ENCODE data around the gene AADACL4. TPM values are rescaled to one million over a fixed set of nuclear protein-coding genes. Genes with fewer than 3 reads are reported as not detected.

AADACL4 gene
- total RNA-seq, 5 donors from 2014 or later (not counting 1 experiment from before 2014, with no cell fraction given) = not detected

DNA sequence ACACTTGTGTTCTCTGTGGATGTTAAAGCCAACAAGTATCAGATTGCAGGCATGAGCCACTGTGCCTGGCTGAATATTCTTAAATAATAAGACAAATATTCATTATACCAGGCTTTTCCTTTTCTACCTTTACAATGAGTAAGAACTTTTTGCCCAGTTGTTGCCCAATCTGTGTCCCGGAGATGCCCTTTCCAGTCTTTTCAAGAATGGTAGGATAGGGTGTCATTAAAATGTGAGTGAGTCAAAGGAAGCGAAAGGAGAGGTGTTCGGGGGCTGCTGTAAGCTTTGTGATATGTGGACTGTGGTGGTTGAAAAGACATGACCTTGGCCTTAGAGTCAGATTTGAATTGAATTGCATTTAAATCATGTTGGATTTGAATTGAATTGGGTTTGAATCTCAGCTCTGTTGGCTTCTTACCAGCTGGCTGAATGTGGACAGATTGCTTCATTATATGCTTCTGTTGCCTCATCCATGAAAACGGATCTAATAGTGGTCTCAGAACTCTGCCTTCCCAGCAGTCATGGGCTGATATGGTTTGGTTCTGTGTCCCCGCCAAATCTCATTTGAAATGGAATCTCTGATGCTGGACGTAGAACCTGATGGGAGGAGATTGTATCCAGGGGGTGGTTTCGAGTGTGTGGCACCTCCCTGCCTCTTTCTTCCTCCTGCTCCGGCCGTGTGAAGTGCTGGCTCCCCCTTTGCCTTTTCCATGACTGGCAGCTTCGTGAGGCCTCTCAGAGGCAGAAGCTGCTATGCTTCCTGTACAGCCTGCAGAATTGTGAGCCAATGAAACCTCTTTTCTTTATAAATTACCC, 49.3 kb downstream of the AADACL4 start:
- H3K27ac Mint-ChIP-seq = no peak overlapping the region
- Histone ChIP-seq H3K27ac (ENCODE audit: low read length) (no peak overlapping the region), H3K4me1 (ENCODE audit: control insufficient read depth in 1 of 2, extremely low read depth in 1 of 2, insufficient read depth in 2 of 2, low read length in 2 of 2) (no peaks in the 10 kb centered on the region), H3K36me3 (ENCODE audit: control insufficient read depth in 2 of 2, extremely low read depth in 1 of 2, insufficient read depth in 1 of 2, low read length in 1 of 2) (no peaks in the 10 kb centered on the region), H3K27me3 (replicated peaks in 1 of 2; ENCODE audit: control insufficient read depth in 2 of 2, extremely low read depth in 1 of 2, insufficient read depth in 2 of 2, low read length in 1 of 2) (peaks cover 0 to 7% of the 10 kb centered on the region in 2 experiments), H3K9me3 (no peaks in the 10 kb centered on the region), H3K4me3 (ENCODE audit: control insufficient read depth in 1 of 2, extremely low read depth in 1 of 2, low read length in 1 of 2) (no peak overlapping the region)
- H3K27me3 Mint-ChIP-seq = peaks cover 1 to 21% of the 10 kb centered on the region in 2 donors
- H3K4me1 Mint-ChIP-seq = no peaks in the 10 kb centered on the region
- CTCF ChIA-PET = no interaction called here
- WGBS (ENCODE audit: insufficient coverage) = 66% methylated on average over 9 of the region's 10 CpGs
- no peak for ATAC-seq (replicated peaks in 1 of 4)
- no peaks in the 10 kb centered on the region for H3K9me3 Mint-ChIP-seq
- POLR2A ChIA-PET = no interaction called here
- H3K36me3 Mint-ChIP-seq = no peaks in the 10 kb centered on the region
- no peak overlapping the region for H3K4me3 Mint-ChIP-seq
- DNase-seq = no peak

DNA sequence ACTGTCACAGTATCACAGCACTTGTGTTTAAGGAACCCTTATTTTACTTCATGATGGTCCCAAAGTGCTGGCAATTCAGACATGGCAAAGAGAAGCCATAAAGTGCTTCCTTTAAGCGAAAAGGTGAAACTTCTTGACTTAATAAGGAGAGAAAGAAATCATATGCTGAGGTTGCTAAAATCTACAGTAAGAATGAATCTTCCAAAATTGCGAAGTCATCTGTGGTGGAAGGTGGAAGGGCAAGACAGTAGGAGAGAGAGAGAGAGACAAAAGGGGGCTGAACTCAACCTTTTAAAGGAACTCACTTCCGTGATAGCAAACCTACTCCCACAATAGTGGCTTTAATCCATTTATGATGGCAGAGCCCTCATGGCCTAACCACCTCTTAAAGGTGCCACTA, 52.8 kb downstream of the AADACL4 start:
- Histone ChIP-seq H3K27ac (ENCODE audit: low read length) (no peak overlapping the region), H3K9me3 (no peaks in the 10 kb centered on the region), H3K27me3 (replicated peaks in 1 of 2; ENCODE audit: control insufficient read depth in 2 of 2, extremely low read depth in 1 of 2, insufficient read depth in 2 of 2, low read length in 1 of 2) (peaks cover 0 to 14% of the 10 kb centered on the region in 2 experiments), H3K4me1 (ENCODE audit: control insufficient read depth in 1 of 2, extremely low read depth in 1 of 2, insufficient read depth in 2 of 2, low read length in 2 of 2) (no peaks in the 10 kb centered on the region), H3K36me3 (ENCODE audit: control insufficient read depth in 2 of 2, extremely low read depth in 1 of 2, insufficient read depth in 1 of 2, low read length in 1 of 2) (no peaks in the 10 kb centered on the region), H3K4me3 (ENCODE audit: control insufficient read depth in 1 of 2, extremely low read depth in 1 of 2, low read length in 1 of 2) (no peak overlapping the region)
- DNase-seq = no peak
- Mint-ChIP-seq H3K27me3 (peaks cover 23 to 48% of the 10 kb centered on the region in 2 donors), H3K27ac (no peak overlapping the region), H3K9me3 (peaks cover 0 to 3% (median 0%) of the 10 kb centered on the region in 3 donors), H3K36me3 (no peaks in the 10 kb centered on the region), H3K4me3 (no peak overlapping the region), H3K4me1 (no peaks in the 10 kb centered on the region)
- ATAC-seq (replicated peaks in 1 of 4) = no peak
- no CpG with 5 or more reads among the region's 3 CpGs for WGBS (ENCODE audit: insufficient coverage)
- ChIA-PET CTCF (no interaction called here), POLR2A (no interaction called here)

DNA sequence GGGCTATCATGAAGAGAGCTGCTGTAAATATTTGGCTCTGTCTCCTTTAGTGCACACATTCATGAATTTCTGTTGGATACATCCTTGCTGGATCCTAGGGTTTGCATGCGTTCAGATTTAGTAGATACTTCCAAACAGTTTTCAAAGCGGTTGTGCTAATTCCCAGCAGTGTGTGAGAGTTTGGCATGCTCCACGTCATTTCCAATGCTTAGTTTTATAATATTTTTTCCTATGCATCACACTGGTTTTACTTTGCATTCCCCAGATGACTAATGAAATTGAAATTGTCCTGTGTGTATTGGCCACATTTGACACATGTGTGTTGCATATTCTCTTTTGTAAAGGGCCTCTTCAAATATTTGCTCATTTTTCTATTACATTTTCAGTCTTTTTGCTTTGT, 53.5 kb downstream of the AADACL4 start:
- 100% methylated on average over 1 of the region's 3 CpGs for WGBS (ENCODE audit: insufficient coverage)
- peaks cover 23 to 45% of the 10 kb centered on the region in 2 donors for H3K27me3 Mint-ChIP-seq
- H3K27ac Mint-ChIP-seq = no peak overlapping the region
- no peaks in the 10 kb centered on the region for H3K4me1 Mint-ChIP-seq
- no peak for ATAC-seq (replicated peaks in 1 of 4)
- H3K9me3 Mint-ChIP-seq = peaks cover 0 to 3% (median 0%) of the 10 kb centered on the region in 3 donors
- Histone ChIP-seq H3K4me1 (ENCODE audit: control insufficient read depth in 1 of 2, extremely low read depth in 1 of 2, insufficient read depth in 2 of 2, low read length in 2 of 2) (no peaks in the 10 kb centered on the region), H3K36me3 (ENCODE audit: control insufficient read depth in 2 of 2, extremely low read depth in 1 of 2, insufficient read depth in 1 of 2, low read length in 1 of 2) (no peaks in the 10 kb centered on the region), H3K9me3 (no peaks in the 10 kb centered on the region), H3K27ac (ENCODE audit: low read length) (no peak overlapping the region), H3K27me3 (replicated peaks in 1 of 2; ENCODE audit: control insufficient read depth in 2 of 2, extremely low read depth in 1 of 2, insufficient read depth in 2 of 2, low read length in 1 of 2) (peaks cover 0 to 18% of the 10 kb centered on the region in 2 experiments), H3K4me3 (ENCODE audit: control insufficient read depth in 1 of 2, extremely low read depth in 1 of 2, low read length in 1 of 2) (no peak overlapping the region)
- CTCF ChIA-PET = no interaction called here
- H3K4me3 Mint-ChIP-seq = no peak overlapping the region
- no peaks in the 10 kb centered on the region for H3K36me3 Mint-ChIP-seq
- POLR2A ChIA-PET = no interaction called here
- DNase-seq = no peak

DNA sequence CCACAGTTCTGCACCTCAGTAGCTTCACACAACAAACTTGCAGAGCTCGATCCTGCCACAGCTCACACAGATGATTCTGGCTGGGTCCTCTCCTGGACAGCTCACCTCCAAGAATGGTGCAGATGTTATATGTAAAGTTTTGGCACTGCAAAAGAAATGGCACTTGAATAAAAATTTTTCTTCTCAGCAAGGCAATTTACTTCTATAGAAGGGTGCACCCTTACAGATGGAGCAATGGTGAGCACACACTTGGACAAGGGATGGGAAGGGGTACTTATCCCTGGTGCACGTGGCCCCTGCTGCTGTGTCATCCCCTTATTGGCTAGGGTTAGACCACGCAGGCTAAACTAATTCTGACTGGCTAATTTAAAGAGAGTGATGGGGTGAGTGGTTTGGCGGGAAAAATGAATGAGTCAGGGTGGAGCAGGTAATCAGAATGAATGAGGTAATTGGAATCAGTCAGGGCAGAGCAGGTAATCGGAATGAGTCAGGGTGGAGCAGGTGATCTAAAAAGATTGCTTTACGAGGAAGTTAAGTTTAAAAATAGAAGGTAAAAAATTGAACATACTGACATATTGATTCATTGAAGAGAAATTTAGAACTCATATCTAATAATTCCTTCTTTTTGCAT, 60.1 kb downstream of the AADACL4 start:
- Mint-ChIP-seq H3K4me1 (no peaks in the 10 kb centered on the region), H3K27ac (no peak overlapping the region), H3K4me3 (no peak overlapping the region), H3K9me3 (peaks cover 5 to 22% (median 22%) of the 10 kb centered on the region in 3 donors), H3K36me3 (no peaks in the 10 kb centered on the region), H3K27me3 (peaks cover 30 to 31% of the 10 kb centered on the region in 2 donors)
- ATAC-seq (replicated peaks in 1 of 4) (no peak), DNase-seq (no peak)
- H3K9me3 ChIP-seq = no peaks in the 10 kb centered on the region
- H3K36me3 ChIP-seq (ENCODE audit: control insufficient read depth in 2 of 2, extremely low read depth in 1 of 2, insufficient read depth in 1 of 2, low read length in 1 of 2) = no peaks in the 10 kb centered on the region
- no peak overlapping the region for H3K27ac ChIP-seq (ENCODE audit: low read length)
- H3K4me1 ChIP-seq (ENCODE audit: control insufficient read depth in 1 of 2, extremely low read depth in 1 of 2, insufficient read depth in 2 of 2, low read length in 2 of 2) = no peaks in the 10 kb centered on the region
- CTCF ChIA-PET = no interaction called here
- 67% methylated on average over 3 of the region's 6 CpGs for WGBS (ENCODE audit: insufficient coverage)
- no peak overlapping the region for H3K4me3 ChIP-seq (ENCODE audit: control insufficient read depth in 1 of 2, extremely low read depth in 1 of 2, low read length in 1 of 2)
- peaks cover 0 to 16% of the 10 kb centered on the region in 2 experiments for H3K27me3 ChIP-seq (replicated peaks in 1 of 2; ENCODE audit: control insufficient read depth in 2 of 2, extremely low read depth in 1 of 2, insufficient read depth in 2 of 2, low read length in 1 of 2)
- POLR2A ChIA-PET = no interaction called here

DNA sequence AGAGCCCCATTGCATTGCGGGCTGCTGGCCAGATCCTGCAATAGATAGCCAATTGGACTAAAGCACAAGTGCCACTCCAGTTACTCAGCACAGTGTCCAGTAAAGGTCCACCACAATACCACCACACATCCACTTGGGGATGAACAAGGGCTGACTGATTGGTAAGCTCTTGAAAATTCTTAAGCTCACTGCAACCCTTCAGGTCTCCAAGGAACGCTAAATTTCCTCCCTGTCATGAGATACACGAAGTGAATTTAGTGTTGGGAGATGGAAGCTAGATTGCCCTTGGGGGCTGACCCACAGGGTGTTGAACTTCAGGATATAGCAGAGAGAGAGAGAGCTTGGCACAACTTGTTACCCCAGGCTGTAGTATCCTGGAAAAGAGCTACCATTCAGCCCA, 62.2 kb downstream of the AADACL4 start:
- peaks cover 18 to 23% of the 10 kb centered on the region in 2 donors for H3K27me3 Mint-ChIP-seq
- H3K4me3 ChIP-seq (ENCODE audit: control insufficient read depth in 1 of 2, extremely low read depth in 1 of 2, low read length in 1 of 2) = no peak overlapping the region
- H3K27ac Mint-ChIP-seq = no peak overlapping the region
- CTCF ChIA-PET = no interaction called here
- POLR2A ChIA-PET = no interaction called here
- peaks cover 5 to 22% (median 19%) of the 10 kb centered on the region in 3 donors for H3K9me3 Mint-ChIP-seq
- H3K36me3 ChIP-seq (ENCODE audit: control insufficient read depth in 2 of 2, extremely low read depth in 1 of 2, insufficient read depth in 1 of 2, low read length in 1 of 2) = no peaks in the 10 kb centered on the region
- ATAC-seq (replicated peaks in 1 of 4) (no peak), DNase-seq (no peak)
- no peak overlapping the region for H3K27ac ChIP-seq (ENCODE audit: low read length)
- no peaks in the 10 kb centered on the region for H3K9me3 ChIP-seq
- no peaks in the 10 kb centered on the region for H3K4me1 Mint-ChIP-seq
- WGBS (ENCODE audit: insufficient coverage) = 69% methylated on average over 2 of the region's 3 CpGs
- peaks cover 0 to 13% of the 10 kb centered on the region in 2 experiments for H3K27me3 ChIP-seq (replicated peaks in 1 of 2; ENCODE audit: control insufficient read depth in 2 of 2, extremely low read depth in 1 of 2, insufficient read depth in 2 of 2, low read length in 1 of 2)
- H3K4me1 ChIP-seq (ENCODE audit: control insufficient read depth in 1 of 2, extremely low read depth in 1 of 2, insufficient read depth in 2 of 2, low read length in 2 of 2) = no peaks in the 10 kb centered on the region
- no peak overlapping the region for H3K4me3 Mint-ChIP-seq
- no peaks in the 10 kb centered on the region for H3K36me3 Mint-ChIP-seq

DNA sequence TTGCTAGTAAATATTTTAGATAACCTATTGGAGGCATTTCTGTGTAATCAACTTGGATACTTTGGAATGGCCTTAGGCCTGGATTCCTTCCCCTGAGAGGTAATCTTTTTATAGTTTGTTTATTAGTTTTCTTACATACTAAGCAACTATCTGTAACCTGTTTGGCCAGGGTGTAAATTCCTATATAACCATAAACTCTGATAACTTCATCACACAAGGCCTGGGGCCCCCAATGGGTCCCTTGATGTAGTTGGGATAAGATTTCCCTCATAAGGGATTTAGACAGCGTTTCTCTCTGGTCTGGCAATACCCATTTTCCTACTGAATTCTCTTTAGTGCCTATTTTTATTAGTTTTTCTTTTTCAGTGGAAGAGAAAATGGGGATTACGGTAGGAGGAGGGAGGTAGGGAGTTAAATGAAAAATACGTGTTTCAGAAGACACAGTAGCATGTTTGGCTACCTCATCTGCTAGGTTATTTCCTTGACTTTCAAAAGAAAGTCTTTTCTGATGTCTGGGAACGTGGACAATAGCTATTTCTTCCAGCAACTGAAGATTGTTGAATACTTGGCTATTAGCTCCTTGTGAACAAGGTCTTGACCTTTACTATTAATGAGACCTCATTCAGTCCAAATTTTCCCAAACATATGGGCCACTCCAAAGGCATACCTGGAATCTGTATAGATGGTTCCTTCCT, 64.7 kb downstream of the AADACL4 start:
- POLR2A ChIA-PET = no interaction called here
- CTCF ChIA-PET = no interaction called here

More for the DNA sequence above, 64.7 kb downstream of the AADACL4 start:
- Histone ChIP-seq H3K4me3 (ENCODE audit: control insufficient read depth in 1 of 2, extremely low read depth in 1 of 2, low read length in 1 of 2) (no peak overlapping the region), H3K4me1 (ENCODE audit: control insufficient read depth in 1 of 2, extremely low read depth in 1 of 2, insufficient read depth in 2 of 2, low read length in 2 of 2) (no peaks in the 10 kb centered on the region), H3K9me3 (no peaks in the 10 kb centered on the region), H3K27ac (ENCODE audit: low read length) (no peak overlapping the region), H3K27me3 (replicated peaks in 1 of 2; ENCODE audit: control insufficient read depth in 2 of 2, extremely low read depth in 1 of 2, insufficient read depth in 2 of 2, low read length in 1 of 2) (no peaks in the 10 kb centered on the region), H3K36me3 (ENCODE audit: control insufficient read depth in 2 of 2, extremely low read depth in 1 of 2, insufficient read depth in 1 of 2, low read length in 1 of 2) (no peaks in the 10 kb centered on the region)
- Mint-ChIP-seq H3K27me3 (peaks cover 21 to 37% of the 10 kb centered on the region in 2 donors), H3K4me3 (no peak overlapping the region), H3K4me1 (no peaks in the 10 kb centered on the region), H3K36me3 (no peaks in the 10 kb centered on the region), H3K27ac (no peak overlapping the region), H3K9me3 (peaks cover 5 to 15% (median 12%) of the 10 kb centered on the region in 3 donors)
- DNase-seq (no peak), ATAC-seq (replicated peaks in 1 of 4) (no peak)
- WGBS (ENCODE audit: insufficient coverage) = 29% methylated on average over 1 of the region's 4 CpGs

Measured in T-cell (primary cell).